Parathyroid adenoma (tissue), 2 donors: ENCODE data around the gene PLEKHO2.
"Not testable (repeated sequence)": the region's sequence is repeated elsewhere in the genome, so short reads cannot be mapped to it uniquely, and the experiment has no call there.

ENCODE experiments used
- H2AFZ ChIP-seq: fragments of 300-600 bp; sonication (generic); one replicate; pipeline ENCODE4 v1.7.0; 2017; ENCODE audit warnings: antibody characterized with exemption, mild to moderate bottlenecking
- H3K27ac ChIP-seq: fragments of 300-600 bp; sonication (generic); one replicate; pipeline ENCODE4 v1.7.0; 2017
- H3K27me3 ChIP-seq: fragments of 300-600 bp; sonication (generic); one replicate; pipeline ENCODE4 v1.7.0; 2017; ENCODE audit warnings: low read length; ENCODE audit not compliant: control insufficient read depth, insufficient read depth
- H3K36me3 ChIP-seq: fragments of 300-600 bp; sonication (generic); one replicate; pipeline ENCODE4 v1.7.0; 2017; ENCODE audit warnings: low read length; ENCODE audit not compliant: control insufficient read depth, insufficient read depth
- H3K4me1 ChIP-seq: fragments of 300-600 bp; sonication (generic); one replicate; pipeline ENCODE4 v1.7.0; 2017; ENCODE audit warnings: control low read depth
- H3K4me2 ChIP-seq: fragments of 300-600 bp; sonication (generic); one replicate; pipeline ENCODE4 v1.7.0; 2017; ENCODE audit warnings: low read length
- H3K4me3 ChIP-seq: fragments of 300-600 bp; sonication (generic); one replicate; pipeline ENCODE4 v1.7.0; 2017; ENCODE audit warnings: low read depth, low read length
- H3K79me2 ChIP-seq: fragments of 300-600 bp; sonication (generic); one replicate; pipeline ENCODE4 v1.7.0; 2017; ENCODE audit warnings: control low read depth
- H3K9ac ChIP-seq: fragments of 300-600 bp; sonication (generic); one replicate; pipeline ENCODE4 v1.7.0; 2017; ENCODE audit warnings: mild to moderate bottlenecking
- H3K9me3 ChIP-seq: fragments of 300-600 bp; sonication (generic); one replicate; pipeline ENCODE4 v1.7.0; 2017; ENCODE audit warnings: low read length; ENCODE audit not compliant: control insufficient read depth
- TF ChIP-seq, protein P1 (sequence below): fragments of 300-600 bp; sonication (generic); IDR thresholded peaks from one replicate; pipeline ENCODE4 v1.7.0; 2017; ENCODE audit warnings: antibody characterized with exemption, mild to moderate bottlenecking
- donor health status: primary hyperparathyroidism.

The PLEKHO2 gene, protein sequence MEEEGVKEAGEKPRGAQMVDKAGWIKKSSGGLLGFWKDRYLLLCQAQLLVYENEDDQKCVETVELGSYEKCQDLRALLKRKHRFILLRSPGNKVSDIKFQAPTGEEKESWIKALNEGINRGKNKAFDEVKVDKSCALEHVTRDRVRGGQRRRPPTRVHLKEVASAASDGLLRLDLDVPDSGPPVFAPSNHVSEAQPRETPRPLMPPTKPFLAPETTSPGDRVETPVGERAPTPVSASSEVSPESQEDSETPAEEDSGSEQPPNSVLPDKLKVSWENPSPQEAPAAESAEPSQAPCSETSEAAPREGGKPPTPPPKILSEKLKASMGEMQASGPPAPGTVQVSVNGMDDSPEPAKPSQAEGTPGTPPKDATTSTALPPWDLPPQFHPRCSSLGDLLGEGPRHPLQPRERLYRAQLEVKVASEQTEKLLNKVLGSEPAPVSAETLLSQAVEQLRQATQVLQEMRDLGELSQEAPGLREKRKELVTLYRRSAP

DNA sequence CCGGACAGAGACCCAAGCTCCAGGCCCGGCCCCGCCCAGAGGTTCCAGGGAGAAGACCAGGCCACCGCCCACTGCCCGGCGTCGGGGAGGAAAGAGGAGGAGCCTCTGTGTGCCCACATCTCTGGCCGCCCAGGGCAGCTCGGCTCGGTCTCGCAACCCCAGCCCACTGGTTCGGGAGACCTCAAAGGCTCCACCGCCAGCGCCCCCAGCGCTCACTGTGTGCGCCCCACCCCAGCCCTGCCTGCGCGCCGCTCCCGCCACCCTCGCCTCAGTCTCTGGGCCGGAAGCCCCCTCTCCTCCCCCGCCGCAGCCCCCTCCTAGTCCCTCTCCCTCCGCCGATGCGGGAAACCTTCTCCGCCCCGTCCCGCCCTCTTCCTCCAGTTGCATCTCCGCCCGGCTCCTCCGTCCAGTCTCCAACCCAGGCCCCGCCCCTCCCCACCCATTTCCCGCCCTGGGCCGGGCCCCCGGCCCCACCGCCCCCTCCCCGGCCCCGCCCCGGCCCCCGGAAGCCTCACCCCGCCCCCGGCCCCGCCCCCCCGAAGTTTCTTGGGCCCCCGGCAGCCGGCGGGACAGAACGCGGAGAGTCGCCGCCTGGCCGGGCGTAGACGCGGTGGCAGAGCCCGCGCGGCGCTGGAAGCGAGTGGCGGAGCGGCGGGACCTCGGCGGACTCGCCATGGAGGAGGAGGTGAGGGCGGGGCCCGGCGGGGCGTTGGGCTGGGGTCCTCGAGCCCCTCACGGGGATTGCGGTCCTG is at the start of gene PLEKHO2:
Gene PLEKHO2 (plus strand): TSS at position 572 of the 752 bp plus-strand sequence. CDS start 102 bp downstream, at position 674.
- no peaks in the 10 kb centered on the region for H3K79me2 ChIP-seq

DNA sequence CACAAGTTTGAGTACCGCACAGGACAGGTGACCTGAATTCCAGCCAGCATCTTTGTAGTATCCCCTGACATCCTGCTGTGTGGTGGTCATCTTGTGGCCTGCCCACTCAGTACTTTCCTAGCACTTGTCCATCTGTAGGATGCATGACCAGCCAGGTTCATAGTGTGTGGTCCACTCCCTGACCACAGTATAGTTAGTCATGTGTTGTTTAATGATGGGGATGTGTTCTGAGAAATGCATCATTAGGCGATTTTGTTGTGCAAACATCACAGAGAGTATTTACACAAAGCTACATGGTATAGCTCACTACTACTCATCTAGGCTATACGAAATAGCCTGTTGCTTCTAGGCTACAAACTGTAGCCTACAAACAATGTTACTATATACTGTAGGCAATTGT is 49.4 kb upstream of the PLEKHO2 start:
- no peak overlapping the region for H3K27ac ChIP-seq
- no peak overlapping the region for H3K4me2 ChIP-seq
- H3K79me2 ChIP-seq: no peaks in the 10 kb centered on the region
- H3K4me3 ChIP-seq: no peak overlapping the region
- no peaks in the 10 kb centered on the region for H3K36me3 ChIP-seq
- H3K9me3 ChIP-seq: no peaks in the 10 kb centered on the region
- no peak overlapping the region for H3K9ac ChIP-seq
- H3K4me1 ChIP-seq: no peaks in the 10 kb centered on the region
- no peak overlapping the region for H2AFZ ChIP-seq
- TF ChIP-seq, protein P1, sequence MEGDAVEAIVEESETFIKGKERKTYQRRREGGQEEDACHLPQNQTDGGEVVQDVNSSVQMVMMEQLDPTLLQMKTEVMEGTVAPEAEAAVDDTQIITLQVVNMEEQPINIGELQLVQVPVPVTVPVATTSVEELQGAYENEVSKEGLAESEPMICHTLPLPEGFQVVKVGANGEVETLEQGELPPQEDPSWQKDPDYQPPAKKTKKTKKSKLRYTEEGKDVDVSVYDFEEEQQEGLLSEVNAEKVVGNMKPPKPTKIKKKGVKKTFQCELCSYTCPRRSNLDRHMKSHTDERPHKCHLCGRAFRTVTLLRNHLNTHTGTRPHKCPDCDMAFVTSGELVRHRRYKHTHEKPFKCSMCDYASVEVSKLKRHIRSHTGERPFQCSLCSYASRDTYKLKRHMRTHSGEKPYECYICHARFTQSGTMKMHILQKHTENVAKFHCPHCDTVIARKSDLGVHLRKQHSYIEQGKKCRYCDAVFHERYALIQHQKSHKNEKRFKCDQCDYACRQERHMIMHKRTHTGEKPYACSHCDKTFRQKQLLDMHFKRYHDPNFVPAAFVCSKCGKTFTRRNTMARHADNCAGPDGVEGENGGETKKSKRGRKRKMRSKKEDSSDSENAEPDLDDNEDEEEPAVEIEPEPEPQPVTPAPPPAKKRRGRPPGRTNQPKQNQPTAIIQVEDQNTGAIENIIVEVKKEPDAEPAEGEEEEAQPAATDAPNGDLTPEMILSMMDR: no peak
- H3K27me3 ChIP-seq: no peaks in the 10 kb centered on the region

More for the DNA sequence above, at the start of gene PLEKHO2:
- Histone ChIP-seq H3K9ac (peak within 1 kb of the TSS; percentile 46), H3K4me1 (peaks cover 6% of the 10 kb centered on the region), H3K27ac (peak within 1 kb of the TSS; percentile 86), H3K36me3 (no peaks in the 10 kb centered on the region), H3K4me2 (peak within 1 kb of the TSS; percentile 95), H3K4me3 (peak within 1 kb of the TSS; percentile 75), H2AFZ (peak within 1 kb of the TSS; percentile 74), H3K9me3 (no peaks in the 10 kb centered on the region), H3K27me3 (no peaks in the 10 kb centered on the region)
- TF ChIP-seq, protein P1: no peak

GRCh38 chr15:64795299-64795698 is 46.4 kb upstream of the PLEKHO2 start:
- not testable (repeated sequence) for H3K9ac ChIP-seq, H3K4me2 ChIP-seq, H3K4me1 ChIP-seq, H3K9me3 ChIP-seq, H3K36me3 ChIP-seq, H3K4me3 ChIP-seq, H3K27me3 ChIP-seq, H3K27ac ChIP-seq, H3K79me2 ChIP-seq, H2AFZ ChIP-seq

- H3K27ac ChIP-seq, H3K36me3 ChIP-seq, H2AFZ ChIP-seq, H3K4me3 ChIP-seq, H3K4me2 ChIP-seq, H3K9me3 ChIP-seq, H3K4me1 ChIP-seq, H3K27me3 ChIP-seq, H3K9ac ChIP-seq, H3K79me2 ChIP-seq: not testable (repeated sequence)
Observed at GRCh38 chr15:64795921-64796320, 45.8 kb upstream of the PLEKHO2 start.

DNA sequence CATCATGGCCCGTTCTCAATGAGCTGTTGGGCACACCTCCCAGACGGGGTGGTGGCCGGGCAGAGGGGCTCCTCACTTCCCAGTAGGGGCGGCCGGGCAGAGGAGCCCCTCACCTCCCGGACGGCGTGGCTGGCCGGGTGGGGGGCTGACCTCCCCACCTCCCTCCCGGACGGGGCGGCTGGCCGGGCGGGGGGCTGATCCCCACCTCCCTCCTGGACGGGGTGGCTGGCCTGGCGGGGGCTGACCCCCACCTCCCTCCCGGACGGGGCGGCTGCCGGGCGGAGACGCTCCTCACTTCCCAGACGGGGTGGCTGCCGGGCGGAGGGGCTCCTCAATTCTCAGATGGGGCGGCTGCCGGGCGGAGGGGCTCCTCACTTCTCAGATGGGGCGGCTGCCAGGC is 42.8 kb upstream of the PLEKHO2 start:
- not testable (repeated sequence) for H3K9ac ChIP-seq, H3K4me3 ChIP-seq, H3K9me3 ChIP-seq, H3K4me1 ChIP-seq, H3K27me3 ChIP-seq, H3K4me2 ChIP-seq, H3K79me2 ChIP-seq, H2AFZ ChIP-seq, H3K36me3 ChIP-seq, H3K27ac ChIP-seq

DNA sequence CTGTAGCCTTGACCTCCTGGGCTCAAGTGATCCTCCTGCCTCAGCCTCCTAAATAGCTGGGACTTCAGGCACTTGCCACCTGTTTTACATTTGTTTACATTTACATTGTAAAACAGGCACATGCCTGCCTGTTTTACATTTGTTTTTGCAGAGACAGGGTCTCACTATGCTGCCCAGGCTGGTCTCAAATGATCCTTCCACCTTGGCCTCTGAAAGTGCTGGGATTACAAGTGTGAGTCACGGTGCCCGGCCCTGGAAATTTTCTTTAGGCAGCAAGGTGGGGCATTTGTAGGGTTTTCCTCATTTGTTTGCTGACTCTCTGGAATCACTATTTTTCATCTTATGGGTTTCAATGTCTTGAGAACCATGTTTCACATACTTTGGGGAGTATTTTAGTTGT is 41.2 kb upstream of the PLEKHO2 start:
- Histone ChIP-seq H3K27me3 (no peaks in the 10 kb centered on the region), H3K27ac (no peak overlapping the region)
- TF ChIP-seq, protein P1: no peak

More for the DNA sequence above, 41.2 kb upstream of the PLEKHO2 start:
- Histone ChIP-seq H3K79me2 (no peaks in the 10 kb centered on the region), H3K36me3 (no peaks in the 10 kb centered on the region), H3K9me3 (no peaks in the 10 kb centered on the region), H3K4me2 (no peak overlapping the region), H3K4me1 (no peaks in the 10 kb centered on the region), H3K9ac (no peak overlapping the region), H2AFZ (no peak overlapping the region), H3K4me3 (no peak overlapping the region)
